Measurements from ENCODE around the gene SPINK8. TPM values are rescaled to one million over a fixed set of nuclear protein-coding genes. Genes with fewer than 3 reads are reported as not detected.

Gene SPINK8
- total and polyA plus RNA-seq, 2 experiments from 2014 or later = not detected

- no peak for TF ChIP-seq CTCF (IDR thresholded peaks at IDR 0.05; ENCODE audit: low read depth, low read length)
- Histone ChIP-seq H3K4me1 (ENCODE audit: low read depth) (no peaks in the 10 kb centered on the region), H3K27ac (no peak overlapping the region), H3K4me3 (no peak overlapping the region), H3K36me3 (no peaks in the 10 kb centered on the region), H3K9me3 (ENCODE audit: low read depth) (no peaks in the 10 kb centered on the region), H3K27me3 (no peaks in the 10 kb centered on the region)
- DNase-seq (ENCODE audit: low read depth in 1 of 2, low spot score in 1 of 2) = no peak
Observed at GRCh38 chr3:48285675-48286074, 47.8 kb downstream of the SPINK8 start.

GRCh38 chr3:48285132-48285531 is 48.3 kb downstream of the SPINK8 start:
- Histone ChIP-seq H3K36me3 (no peaks in the 10 kb centered on the region), H3K27me3 (no peaks in the 10 kb centered on the region), H3K4me3 (no peak overlapping the region), H3K27ac (no peak overlapping the region), H3K4me1 (ENCODE audit: low read depth) (no peaks in the 10 kb centered on the region), H3K9me3 (ENCODE audit: low read depth) (no peaks in the 10 kb centered on the region)
- TF ChIP-seq CTCF (IDR thresholded peaks at IDR 0.05; ENCODE audit: low read depth, low read length) = no peak
- DNase-seq (ENCODE audit: low read depth in 1 of 2, low spot score in 1 of 2) = peak in 1 of 2 donors; percentile 20

DNA sequence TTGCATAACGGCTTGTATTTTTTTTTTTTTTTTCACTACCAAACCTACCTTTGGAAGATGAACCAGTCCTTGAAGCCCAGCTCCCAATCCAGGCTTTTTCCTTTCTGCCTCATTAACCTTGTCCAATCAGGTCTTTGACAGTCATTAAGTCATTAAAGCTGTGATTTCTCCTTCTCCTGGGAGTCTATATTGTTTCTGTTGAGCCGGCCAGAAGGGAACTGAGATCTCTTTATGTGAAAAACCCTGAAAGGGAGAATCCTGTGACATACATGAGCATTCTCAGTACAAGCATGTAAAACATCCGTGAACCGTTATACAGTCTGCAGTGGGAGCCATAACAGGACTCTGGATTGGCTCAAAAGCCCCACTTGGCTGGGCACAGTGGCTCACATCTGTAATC is 52.6 kb downstream of the SPINK8 start:
- no peak overlapping the region for H3K27ac ChIP-seq
- no peak overlapping the region for H3K4me3 ChIP-seq
- no peak for DNase-seq (ENCODE audit: low read depth in 1 of 2, low spot score in 1 of 2)
- TF ChIP-seq CTCF (IDR thresholded peaks at IDR 0.05; ENCODE audit: low read depth, low read length) = no peak
- no peaks in the 10 kb centered on the region for H3K9me3 ChIP-seq (ENCODE audit: low read depth)
- no peaks in the 10 kb centered on the region for H3K27me3 ChIP-seq
- no peaks in the 10 kb centered on the region for H3K36me3 ChIP-seq
- no peaks in the 10 kb centered on the region for H3K4me1 ChIP-seq (ENCODE audit: low read depth)

DNA sequence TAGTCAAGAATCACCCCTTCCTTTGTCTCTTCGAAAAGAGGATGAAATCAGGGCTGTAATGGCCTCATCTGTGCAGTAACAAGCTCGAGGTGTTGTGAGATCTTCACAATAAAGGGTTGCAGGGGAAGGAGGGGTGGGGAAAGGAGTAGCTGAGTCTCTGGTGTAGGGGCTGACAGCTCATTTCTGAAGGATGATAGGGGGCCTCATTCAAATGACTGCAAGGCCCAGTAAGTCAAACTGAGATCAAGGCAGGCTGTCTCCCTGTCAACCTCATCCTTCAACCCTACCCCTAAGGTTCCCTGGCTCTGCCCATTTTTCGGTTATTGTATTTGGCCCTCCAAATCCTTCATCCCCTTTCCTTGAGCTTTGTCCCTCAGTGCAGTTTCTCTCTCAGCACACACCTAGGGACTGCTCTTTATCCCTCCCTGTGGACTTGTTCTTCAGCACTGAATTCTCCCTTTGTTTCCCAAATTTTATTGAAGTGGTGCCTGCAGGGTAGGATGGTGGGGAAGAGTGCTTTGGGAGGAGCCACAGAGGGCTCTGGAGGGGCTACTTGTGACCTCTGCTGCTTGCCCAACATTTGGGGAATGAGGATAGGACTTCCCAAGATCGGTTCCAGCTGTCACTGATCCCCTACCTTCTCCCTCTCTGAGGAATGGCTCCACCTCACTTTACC is 54.4 kb downstream of the SPINK8 start:
- Histone ChIP-seq H3K27ac (no peak overlapping the region), H3K4me3 (no peak overlapping the region), H3K4me1 (ENCODE audit: low read depth) (no peaks in the 10 kb centered on the region), H3K36me3 (no peaks in the 10 kb centered on the region), H3K27me3 (no peaks in the 10 kb centered on the region), H3K9me3 (ENCODE audit: low read depth) (no peaks in the 10 kb centered on the region)
- no peak for DNase-seq (ENCODE audit: low read depth in 1 of 2, low spot score in 1 of 2)
- TF ChIP-seq CTCF (IDR thresholded peaks at IDR 0.05; ENCODE audit: low read depth, low read length) = no peak

GRCh38 chr3:48276911-48277641 is 56.4 kb downstream of the SPINK8 start:
- no peak for DNase-seq (ENCODE audit: low read depth in 1 of 2, low spot score in 1 of 2)
- Histone ChIP-seq H3K27me3 (no peaks in the 10 kb centered on the region), H3K4me1 (ENCODE audit: low read depth) (peaks cover 2% of the 10 kb centered on the region), H3K27ac (no peak overlapping the region), H3K4me3 (no peak overlapping the region), H3K9me3 (ENCODE audit: low read depth) (no peaks in the 10 kb centered on the region), H3K36me3 (no peaks in the 10 kb centered on the region)
- no peak for TF ChIP-seq CTCF (IDR thresholded peaks at IDR 0.05; ENCODE audit: low read depth, low read length)
